ENCODE measurements around the gene WDR18.

The WDR18 gene

GRCh38 chr19:939922-940321 is 44.2 kb upstream of the WDR18 start:
- TF ChIP-seq, protein P1, sequence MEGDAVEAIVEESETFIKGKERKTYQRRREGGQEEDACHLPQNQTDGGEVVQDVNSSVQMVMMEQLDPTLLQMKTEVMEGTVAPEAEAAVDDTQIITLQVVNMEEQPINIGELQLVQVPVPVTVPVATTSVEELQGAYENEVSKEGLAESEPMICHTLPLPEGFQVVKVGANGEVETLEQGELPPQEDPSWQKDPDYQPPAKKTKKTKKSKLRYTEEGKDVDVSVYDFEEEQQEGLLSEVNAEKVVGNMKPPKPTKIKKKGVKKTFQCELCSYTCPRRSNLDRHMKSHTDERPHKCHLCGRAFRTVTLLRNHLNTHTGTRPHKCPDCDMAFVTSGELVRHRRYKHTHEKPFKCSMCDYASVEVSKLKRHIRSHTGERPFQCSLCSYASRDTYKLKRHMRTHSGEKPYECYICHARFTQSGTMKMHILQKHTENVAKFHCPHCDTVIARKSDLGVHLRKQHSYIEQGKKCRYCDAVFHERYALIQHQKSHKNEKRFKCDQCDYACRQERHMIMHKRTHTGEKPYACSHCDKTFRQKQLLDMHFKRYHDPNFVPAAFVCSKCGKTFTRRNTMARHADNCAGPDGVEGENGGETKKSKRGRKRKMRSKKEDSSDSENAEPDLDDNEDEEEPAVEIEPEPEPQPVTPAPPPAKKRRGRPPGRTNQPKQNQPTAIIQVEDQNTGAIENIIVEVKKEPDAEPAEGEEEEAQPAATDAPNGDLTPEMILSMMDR (conservative IDR thresholded peaks at IDR 0.05; ENCODE audit: low read length) = no peak

GRCh38 chr19:940591-941291 is 43.4 kb upstream of the WDR18 start:
- H3K4me3 ChIP-seq (ENCODE audit: low read length) = no peak overlapping the region
- TF ChIP-seq, protein P1 (conservative IDR thresholded peaks at IDR 0.05; ENCODE audit: low read length) = no peak
- DNase-seq (ENCODE audit: low read depth) = no peak

More at GRCh38 chr19:939922-940321, 44.2 kb upstream of the WDR18 start:
- no peak overlapping the region for H3K4me3 ChIP-seq (ENCODE audit: low read length)
- DNase-seq (ENCODE audit: low read depth) = no peak

GRCh38 chr19:941292-942132 is 42.6 kb upstream of the WDR18 start:
- no peak for DNase-seq (ENCODE audit: low read depth)
- TF ChIP-seq, protein P1 (conservative IDR thresholded peaks at IDR 0.05; ENCODE audit: low read length) = no peak
- H3K4me3 ChIP-seq (ENCODE audit: low read length) = no peak overlapping the region

- no peak overlapping the region for H3K4me3 ChIP-seq (ENCODE audit: low read length)
Observed at GRCh38 chr19:942133-942645, 42.0 kb upstream of the WDR18 start.

DNA sequence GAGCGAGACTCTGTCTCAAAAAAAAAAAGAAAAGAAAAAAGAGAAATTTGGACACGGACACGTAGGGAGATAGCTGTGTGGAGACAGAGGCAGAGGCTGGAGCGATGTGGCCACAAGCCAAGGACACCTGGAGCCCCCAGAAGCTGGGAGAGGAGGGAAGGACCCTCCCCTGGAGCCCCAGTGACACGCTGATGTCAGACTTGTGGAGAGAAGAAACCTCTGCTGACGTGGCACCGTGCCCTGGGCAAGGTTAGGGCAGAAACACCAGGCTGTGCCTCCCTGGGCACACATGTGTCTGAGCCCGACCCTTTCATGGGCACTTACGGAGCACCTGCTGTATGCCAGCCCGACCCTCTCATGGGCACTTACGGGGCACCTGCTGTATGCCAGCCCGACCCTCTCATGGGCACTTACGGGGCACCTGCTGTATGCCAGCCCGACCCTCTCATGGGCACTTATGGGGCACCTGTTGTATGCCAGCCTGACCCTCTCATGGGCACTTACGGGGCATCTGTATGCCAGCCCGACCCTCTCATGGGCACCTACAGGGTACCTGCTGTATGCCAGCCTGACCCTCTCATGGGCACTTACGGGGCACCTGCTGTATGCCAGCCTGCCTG is 40.5 kb upstream of the WDR18 start:
- DNase-seq (ENCODE audit: low read depth) = no peak
- TF ChIP-seq, protein P1 (conservative IDR thresholded peaks at IDR 0.05; ENCODE audit: low read length) = no peak
- no peak overlapping the region for H3K4me3 ChIP-seq (ENCODE audit: low read length)

More at GRCh38 chr19:942133-942645, 42.0 kb upstream of the WDR18 start:
- DNase-seq (ENCODE audit: low read depth) = no peak
- TF ChIP-seq, protein P1 (conservative IDR thresholded peaks at IDR 0.05; ENCODE audit: low read length) = no peak

GRCh38 chr19:944171-944567 is 40.0 kb upstream of the WDR18 start:
- TF ChIP-seq, protein P1 (conservative IDR thresholded peaks at IDR 0.05; ENCODE audit: low read length) = no peak
- no peak for DNase-seq (ENCODE audit: low read depth)
- no peak overlapping the region for H3K4me3 ChIP-seq (ENCODE audit: low read length)
